Embryonic facial prominence (tissue), 1 donor: ENCODE measurements around the gene TNFAIP2.

ENCODE experiments used
- DNase-seq: peaks from one replicate; pipeline ENCODE4 v3.0.0-alpha.2; 2016; ENCODE audit errors: extremely low spot score

Gene TNFAIP2

DNA sequence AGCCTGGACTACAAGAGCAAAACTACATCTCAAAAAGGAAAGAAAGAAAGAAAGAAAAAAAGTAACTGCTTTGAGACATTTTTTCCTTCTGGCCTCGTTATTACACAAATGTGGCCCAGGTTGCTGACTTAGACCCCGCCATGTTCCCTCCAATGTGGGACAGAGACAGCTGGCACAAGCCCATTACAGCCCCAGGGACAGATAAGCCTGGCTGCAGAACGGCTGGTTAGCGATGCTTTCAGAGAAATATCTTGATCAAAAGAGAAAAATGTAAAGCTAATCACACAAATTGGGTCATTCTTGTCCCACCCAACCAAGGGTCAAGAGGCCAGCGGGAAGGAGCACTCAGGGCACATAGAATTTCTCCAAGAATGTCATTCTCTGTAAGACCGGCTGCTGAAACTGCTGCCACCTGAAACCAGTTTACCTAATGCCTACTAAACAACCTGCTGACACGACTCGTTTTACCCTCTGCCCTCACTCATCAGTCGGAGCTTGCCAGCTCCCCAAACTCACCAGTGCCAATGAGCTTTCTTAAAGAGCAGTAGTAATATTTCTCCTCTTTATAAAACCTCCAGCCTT lies 63.1 kb downstream of the TNFAIP2 start:
- no peak for DNase-seq
